GM21447 (cell line): ENCODE measurements around the gene C2orf76.
A peak's percentile ranks its signal among the peaks of the same experiment; 100 is the strongest.
"Not testable (repeated sequence)": the region's sequence is repeated elsewhere in the genome, so short reads cannot be mapped to it uniquely, and the experiment has no call there.

Source experiments
- ATAC-seq: cut with Tn5 transposase; IDR thresholded peaks from one replicate; pipeline ENCODE4 v1.9.1; 2021; ENCODE audit not compliant: unreplicated experiment

The C2orf76 gene

DNA sequence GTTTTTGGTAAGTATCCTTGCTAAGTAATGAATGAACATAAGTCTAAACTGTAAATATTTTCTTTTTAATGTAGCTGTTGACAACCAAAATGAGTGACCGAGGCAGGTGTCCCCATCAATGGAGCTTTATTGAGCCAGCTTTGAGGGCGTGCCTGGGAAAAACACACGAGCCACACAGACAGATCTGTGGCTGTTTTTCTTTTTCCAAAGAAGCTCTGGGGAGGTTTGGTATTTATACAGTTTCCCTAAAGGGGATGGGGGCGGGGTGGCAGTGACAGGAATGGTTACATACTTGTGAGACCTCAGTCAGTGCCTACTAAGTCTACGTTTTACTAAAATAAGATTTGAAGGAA is 11.3 kb upstream of the C2orf76 start:
- ATAC-seq, result no peak

DNA sequence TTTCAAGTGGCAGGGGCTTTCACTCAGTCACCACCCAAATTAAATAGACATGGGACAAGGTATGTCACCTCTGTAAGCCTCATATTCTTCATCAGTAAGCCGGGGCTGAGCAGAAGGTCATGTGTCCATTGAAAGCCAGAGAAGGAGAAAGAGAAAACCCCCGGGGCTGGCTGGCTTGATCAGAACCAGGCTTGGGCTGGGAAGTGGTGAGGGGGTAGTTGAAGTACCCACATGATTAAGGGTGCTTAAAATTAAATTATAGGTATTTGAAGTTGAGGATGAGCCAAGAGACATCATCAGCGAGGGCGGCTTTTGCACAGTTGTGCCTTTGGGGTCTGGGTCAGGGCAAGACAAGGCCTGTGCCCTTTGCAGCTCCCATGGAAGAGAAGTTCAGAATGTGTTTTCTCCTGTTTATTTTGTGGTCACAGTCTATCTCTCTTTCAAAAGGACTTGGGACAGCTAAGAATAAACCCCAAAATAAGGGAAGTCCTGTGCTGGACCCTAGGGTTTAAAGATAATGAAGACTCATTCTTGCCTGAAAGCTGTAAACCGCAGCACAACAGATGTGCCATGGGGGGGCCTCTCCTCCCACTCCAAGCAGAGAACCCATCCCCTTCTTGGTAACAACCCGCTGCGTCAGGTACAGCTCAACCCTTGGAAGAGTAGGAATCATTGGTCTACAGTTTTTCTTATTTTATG is 10.8 kb upstream of the C2orf76 start:
- no peak for ATAC-seq

GRCh38 chr2:119376810-119377209 is 10.2 kb upstream of the C2orf76 start:
- no peak for ATAC-seq

DNA sequence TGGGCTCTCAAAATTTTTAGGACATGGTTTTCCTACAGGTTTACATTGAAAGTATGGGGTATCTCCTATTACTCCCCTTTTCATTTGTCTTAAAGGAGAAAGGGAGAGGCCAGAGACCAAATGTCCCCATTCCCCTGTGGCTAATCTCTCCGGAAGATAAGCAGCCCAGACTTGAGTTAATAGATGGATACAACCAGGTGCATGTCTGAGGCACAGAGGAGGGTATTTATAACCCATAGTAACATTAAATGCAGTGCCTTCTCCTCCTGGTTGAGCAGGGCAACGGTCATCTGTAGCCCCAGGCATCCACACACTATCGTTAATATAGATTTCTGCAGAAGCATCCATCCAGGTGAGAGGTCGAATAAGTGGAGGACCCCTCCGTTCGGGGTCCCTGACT is 9.8 kb upstream of the C2orf76 start:
- not testable (repeated sequence) for ATAC-seq

GRCh38 chr2:119373907-119374745 is 7.5 kb upstream of the C2orf76 start:
- ATAC-seq, result not testable (repeated sequence)

DNA sequence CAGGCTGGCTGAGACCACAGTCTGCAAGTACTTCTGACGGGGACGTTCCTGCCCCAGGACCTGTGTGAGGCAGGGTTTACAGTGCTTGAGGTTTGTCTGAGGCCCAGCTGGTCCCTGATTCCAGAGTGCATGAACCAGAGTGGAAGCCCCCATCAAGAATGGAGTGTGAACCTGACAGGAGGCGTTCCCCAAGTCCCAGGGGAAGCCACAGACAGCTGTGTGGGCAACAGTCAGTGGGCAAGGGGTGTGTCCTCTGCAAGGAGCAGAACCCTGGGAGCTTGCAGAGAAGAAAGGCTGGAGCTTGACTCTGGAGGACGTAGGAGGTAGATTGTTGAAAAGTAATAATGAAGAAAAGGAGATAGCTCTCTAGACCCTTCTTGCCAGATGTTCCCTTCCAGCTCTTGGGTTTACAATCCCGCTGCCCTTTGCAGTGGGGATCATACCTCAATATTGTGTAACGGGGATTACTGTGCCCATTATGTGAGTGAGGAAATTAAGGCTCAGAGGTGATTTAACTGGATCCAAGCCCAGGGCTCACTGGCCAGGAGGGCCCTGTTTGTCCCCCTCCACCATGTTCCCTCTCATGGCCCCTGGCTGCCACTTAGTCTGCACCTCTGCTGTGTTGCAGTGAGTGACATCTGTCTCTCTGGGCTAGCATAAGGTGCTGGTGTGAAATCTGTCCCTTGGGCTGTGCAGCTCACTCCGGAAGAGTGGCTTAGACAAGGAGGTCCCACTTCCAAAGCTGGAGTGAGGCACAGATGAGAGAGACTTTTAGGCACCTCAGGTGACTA is 6.3 kb upstream of the C2orf76 start:
- no peak for ATAC-seq

DNA sequence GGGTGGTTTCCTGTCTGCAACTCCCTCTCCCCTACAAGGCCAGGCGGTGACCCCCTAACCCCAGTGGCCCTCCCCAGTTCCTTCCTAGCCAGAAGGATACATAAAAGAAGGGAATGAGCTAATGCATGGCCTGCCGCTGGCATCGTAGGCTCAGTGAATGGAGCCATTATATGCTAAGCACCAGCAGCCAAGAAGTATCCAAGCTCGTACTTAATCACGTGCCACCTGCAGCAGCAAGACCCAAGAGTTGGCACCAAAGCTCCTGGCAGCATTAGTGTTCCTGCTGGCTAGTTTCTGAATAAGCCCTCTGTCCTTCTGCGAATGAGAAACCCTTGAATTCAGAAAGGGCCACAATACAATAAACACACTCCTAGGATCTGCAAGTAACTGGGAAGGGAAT is 4.5 kb upstream of the C2orf76 start:
- ATAC-seq, result no peak

GRCh38 chr2:119369845-119370244 is 3.2 kb upstream of the C2orf76 start:
- ATAC-seq, result no peak

GRCh38 chr2:119367472-119368099 is 952 bp upstream of the C2orf76 start:
- ATAC-seq, result peak; percentile 28

DNA sequence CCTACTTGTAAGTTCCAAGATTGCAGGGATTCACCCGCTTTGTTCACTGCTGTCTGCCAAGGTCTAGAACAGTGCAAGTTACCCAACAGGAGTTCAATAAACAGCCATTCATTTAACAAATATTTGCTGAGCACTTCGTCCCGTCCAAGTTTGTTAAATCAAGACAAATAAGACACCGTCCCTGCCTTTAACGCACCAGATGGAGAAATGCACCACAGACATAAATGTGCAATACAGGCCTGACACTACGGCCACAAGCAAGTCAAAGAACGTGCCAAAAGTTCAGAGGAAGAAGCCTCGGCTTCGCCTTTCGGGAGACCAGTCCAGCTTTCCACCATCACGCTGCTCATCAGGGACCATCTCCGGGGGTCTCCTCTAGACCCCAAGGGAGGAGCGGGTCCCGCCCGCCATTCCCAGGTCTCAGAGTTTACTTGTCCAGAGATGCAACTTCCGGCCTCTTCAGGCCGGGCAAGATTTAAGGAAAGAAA is 429 bp downstream of the C2orf76 start:
- peak; percentile 9 for ATAC-seq

- ATAC-seq, result no peak
Measured at GRCh38 chr2:119365436-119365835, 1.2 kb downstream of the C2orf76 start.

DNA sequence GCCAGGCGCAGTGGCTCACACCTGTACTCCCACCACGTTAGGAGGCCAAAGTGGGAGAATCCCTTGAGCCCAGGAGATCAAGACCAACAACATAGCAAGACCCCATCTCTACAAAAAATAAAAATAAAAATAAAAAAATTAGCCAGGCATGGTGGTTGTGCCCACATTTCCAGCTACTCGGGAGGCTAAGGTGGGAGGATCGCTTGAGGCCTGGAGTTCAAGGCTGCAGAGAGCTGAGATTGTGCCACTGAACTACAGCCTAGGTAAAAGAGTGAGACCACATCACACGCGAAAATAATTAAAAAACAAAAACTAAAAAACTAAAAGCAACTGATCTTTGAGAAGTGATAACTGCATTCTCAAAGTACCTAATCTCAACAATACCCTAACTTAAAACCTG is 1.8 kb downstream of the C2orf76 start:
- no peak for ATAC-seq

GRCh38 chr2:119360423-119360966 is 6.1 kb downstream of the C2orf76 start:
- no peak for ATAC-seq

GRCh38 chr2:119359774-119360173 is 6.9 kb downstream of the C2orf76 start:
- ATAC-seq, result no peak

DNA sequence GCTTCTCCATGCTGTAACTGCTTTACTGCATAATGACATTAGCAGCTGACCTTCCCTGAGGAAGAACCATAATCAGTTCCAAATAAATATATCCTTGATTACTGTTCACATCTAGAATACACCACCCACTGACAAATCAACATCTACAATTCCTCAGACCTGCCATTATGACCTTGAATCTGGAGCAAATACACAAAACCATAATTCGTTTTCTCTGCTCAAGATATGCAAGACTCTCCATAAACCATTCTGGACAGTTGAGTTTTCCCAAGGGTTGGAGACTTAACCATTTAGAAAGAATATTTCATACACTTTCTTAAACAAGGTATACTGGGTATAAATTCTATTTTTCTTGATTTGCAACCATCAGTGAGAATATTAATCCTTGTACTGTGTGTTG is 11.8 kb downstream of the C2orf76 start:
- ATAC-seq, result no peak

DNA sequence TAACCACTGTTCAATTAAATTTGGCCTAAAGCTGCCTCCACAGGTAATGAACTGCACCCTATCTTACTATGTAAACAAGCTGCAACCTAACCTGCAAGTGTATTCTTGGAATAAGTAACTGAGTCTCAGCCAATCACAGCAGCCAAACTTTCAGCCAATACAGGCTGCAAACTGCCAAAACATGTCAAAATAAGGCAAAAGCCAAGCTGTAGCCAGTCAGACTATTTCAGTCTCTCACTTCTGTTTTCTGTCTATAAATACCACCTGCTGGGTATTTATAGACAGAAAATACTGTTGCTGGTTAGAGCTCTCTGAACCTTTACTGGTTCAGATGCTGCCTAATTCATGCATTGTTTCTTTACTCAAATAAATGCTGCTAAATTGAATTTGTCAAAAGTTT is 14.3 kb downstream of the C2orf76 start:
- ATAC-seq, result peak; percentile 96

DNA sequence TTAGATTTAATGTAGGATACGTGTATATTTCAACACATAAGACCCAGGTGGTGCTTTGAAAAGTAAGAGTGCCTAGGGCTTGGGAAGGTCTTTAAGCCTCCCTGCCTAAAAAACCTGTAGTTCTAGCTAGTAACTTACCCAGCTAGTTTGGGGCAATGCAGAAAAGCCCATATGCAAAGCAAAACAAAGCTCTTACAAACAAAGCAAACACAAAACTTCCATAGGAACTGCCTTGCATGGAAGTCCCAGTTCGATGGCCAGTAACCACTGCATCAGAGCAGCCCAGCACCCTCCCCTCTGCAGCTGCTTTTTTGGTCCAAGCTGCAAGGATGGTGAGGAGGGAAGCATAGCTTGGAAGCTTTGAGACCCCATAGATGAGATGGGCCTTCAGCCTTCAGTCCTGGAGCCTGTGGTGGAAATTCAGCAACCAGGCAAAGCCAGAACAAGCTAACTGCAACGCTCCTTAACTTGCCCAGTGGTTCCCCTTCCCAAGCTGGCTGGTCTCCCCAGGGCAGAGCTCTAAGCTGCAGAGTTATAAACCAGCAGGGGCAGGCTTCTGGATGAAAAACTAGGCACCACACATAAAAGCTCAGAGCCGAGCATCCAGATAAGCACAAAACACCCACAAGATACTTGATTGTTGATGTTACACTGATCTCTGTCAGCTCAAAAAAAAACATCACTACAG is 16.2 kb downstream of the C2orf76 start:
- no peak for ATAC-seq

GRCh38 chr2:119349289-119349688 is 17.3 kb downstream of the C2orf76 start:
- no peak for ATAC-seq

- no peak for ATAC-seq
Measured at GRCh38 chr2:119341684-119342083, 24.9 kb downstream of the C2orf76 start.

GRCh38 chr2:119339562-119339923 is 27.1 kb downstream of the C2orf76 start:
- ATAC-seq, result no peak
